22Rv1 (cell line): ENCODE measurements around the gene USP20.

Experiments
- H3K27ac ChIP-seq: fragments of 450-650 bp; 2 replicates; pipeline ENCODE4 v1.5.1; 2017
- ZFX ChIP-seq: fragments of 450-650 bp; IDR thresholded peaks from 2 replicates; pipeline ENCODE4 v1.6.1; 2017; ENCODE audit warnings: antibody characterized with exemption, borderline replicate concordance
- TF ChIP-seq, protein P1 (sequence below): fragments of 450-650 bp; IDR thresholded peaks from 2 replicates; pipeline ENCODE4 v1.5.1; 2017; ENCODE audit warnings: mild to moderate bottlenecking

The USP20 gene

DNA sequence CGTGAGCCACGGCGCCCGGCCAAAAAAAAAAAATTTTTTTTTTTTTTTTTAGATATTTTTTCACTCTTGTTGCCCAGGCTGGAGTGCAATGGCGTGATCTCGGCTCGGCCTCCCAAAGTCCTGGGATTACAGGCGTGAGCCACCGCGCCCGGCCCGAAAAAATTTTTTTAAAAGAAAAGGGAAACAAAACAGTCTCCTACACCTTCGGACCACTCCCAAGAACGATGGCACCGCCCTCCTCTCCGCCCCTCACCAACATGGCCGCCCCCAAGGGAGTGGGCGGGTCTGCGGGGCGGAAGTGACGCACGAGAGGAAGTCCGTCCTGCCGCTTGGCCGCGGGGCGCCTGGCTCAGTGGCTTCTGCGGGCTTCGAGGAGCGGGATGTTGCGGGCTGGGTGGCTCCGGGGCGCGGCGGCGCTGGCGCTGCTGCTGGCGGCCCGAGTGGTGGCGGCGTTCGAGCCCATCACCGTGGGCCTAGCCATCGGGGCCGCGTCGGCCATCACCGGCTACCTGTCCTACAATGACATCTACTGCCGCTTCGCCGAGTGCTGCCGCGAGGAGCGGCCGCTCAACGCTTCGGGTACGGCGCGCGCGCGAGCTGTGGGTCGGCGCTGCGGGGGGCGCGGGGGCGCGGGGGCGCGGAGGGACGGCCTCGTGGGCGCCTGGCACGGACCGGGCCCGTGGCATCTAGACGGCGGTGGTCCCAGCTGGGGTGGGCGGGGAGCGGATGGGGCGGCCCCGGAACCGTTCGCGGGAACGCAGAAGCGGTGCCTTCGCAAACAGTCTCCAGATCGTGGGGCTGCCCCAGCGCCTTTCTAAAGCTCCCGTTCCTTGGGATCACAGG is 32.2 kb upstream of the USP20 start, which contains the start of gene TOR1B:
Gene TOR1B, plus strand, starts transcription at position 352 of the 843 bp plus-strand sequence. Its CDS starts 29 bp downstream, at position 381.
- H3K27ac ChIP-seq = peak within 1 kb of the TSS; percentile 63

DNA sequence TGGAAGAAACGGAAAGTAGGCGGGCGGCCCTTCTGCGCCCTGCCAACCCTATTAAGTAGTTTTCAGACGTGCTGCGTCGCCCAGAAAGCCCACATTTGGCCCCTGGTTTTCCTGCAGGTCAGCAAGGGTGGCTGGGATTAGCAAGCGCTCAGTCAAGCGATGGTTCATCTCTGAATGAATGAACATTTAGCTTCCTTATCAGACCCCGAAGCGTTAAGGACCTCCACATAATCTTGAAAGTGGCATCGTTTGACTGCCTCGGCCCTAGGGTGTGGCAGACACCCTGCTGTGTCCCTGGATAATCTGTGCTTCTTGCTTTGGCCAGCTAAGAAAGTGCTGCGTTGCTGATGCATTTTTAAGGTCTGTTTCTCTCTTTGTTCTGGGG is 31.6 kb upstream of the USP20 start:
- peak overlapping the region; percentile 63 for H3K27ac ChIP-seq
- no peak for TF ChIP-seq ZFX
- TF ChIP-seq, protein P1, sequence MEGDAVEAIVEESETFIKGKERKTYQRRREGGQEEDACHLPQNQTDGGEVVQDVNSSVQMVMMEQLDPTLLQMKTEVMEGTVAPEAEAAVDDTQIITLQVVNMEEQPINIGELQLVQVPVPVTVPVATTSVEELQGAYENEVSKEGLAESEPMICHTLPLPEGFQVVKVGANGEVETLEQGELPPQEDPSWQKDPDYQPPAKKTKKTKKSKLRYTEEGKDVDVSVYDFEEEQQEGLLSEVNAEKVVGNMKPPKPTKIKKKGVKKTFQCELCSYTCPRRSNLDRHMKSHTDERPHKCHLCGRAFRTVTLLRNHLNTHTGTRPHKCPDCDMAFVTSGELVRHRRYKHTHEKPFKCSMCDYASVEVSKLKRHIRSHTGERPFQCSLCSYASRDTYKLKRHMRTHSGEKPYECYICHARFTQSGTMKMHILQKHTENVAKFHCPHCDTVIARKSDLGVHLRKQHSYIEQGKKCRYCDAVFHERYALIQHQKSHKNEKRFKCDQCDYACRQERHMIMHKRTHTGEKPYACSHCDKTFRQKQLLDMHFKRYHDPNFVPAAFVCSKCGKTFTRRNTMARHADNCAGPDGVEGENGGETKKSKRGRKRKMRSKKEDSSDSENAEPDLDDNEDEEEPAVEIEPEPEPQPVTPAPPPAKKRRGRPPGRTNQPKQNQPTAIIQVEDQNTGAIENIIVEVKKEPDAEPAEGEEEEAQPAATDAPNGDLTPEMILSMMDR = no peak

More for the DNA sequence above, 32.2 kb upstream of the USP20 start, which contains the start of gene TOR1B:
- no peak for TF ChIP-seq ZFX
- TF ChIP-seq, protein P1 = no peak

DNA sequence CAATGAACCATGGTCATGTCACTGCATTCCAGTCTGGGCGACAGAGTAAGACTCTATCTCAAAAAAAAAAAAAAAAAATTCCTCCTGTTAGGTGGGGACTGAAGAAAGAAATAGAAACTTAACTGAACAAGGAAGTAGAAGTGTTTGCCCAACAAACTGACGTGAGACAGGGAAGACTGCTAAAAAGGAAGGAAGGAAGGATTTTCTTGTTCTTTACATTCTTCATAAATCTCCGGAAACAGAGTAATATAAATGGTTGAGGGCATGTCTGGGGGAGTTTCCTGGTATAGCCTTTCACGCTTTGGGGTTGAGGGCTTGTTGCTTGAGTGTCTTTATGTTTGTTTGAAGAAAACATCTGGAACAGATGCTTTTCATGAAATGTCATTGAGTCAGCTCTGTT is 29.2 kb upstream of the USP20 start:
- no peak for TF ChIP-seq ZFX
- TF ChIP-seq, protein P1 = no peak
- H3K27ac ChIP-seq = peak overlapping the region; percentile 1; the same call in 1 of the 2 replicates

DNA sequence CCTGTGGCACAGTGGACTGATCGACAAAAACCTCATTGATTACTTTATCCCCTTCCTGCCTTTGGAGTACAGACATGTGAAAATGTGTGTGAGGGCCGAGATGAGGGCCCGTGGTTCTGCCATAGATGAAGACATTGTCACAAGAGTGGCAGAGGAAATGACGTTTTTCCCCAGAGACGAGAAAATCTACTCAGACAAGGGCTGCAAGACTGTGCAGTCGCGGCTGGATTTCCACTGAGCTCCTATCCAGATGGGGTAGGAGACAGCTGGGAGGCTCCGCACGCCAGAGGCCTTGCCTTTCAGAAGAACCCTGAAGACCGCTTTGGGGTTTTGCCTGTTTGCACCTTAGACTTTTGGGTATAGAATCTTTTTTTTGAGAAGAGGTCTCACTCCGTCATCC is 25.9 kb upstream of the USP20 start:
- peak overlapping the region; percentile 95 for H3K27ac ChIP-seq
- TF ChIP-seq, protein P1 = no peak
- TF ChIP-seq ZFX = no peak

DNA sequence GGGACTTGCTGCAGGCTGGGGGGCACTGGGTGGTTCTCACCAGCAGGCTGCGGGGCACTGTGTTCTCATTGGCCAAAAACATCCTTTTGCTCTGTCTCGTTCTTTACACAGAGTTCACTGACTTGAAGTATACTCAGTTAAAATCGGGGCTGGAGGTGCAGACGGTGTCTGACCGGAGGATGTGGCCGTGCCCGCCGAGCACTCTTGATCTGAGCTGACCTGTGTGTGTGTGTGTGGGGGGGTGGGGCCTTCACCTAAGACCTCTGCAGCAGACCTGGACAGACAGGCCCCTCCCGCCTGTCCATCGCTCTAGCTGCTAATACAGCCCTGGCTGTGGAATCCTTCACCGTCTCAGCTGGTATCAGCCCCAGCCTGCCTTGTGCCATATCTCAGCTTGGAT is 25.1 kb upstream of the USP20 start:
- no peak for TF ChIP-seq ZFX
- TF ChIP-seq, protein P1 = no peak
- peak overlapping the region; percentile 95 for H3K27ac ChIP-seq

DNA sequence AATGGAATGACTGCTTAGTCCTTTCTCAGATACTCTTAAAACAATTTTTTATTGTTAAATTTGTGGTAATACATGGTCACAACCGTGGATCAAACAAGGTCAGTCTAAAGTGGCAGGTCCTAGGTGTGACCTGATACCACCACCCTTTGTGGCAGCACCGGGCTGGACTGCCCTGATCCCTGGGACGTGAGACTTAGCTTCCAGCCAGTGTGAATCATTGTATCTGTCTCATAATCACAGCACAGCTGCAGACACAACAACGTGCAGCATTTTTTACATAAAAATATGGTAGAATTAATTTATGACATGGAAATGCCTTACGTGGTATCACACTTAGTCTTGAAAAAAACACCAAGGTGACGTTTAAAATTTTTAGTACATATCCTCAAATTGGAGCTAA is 24.5 kb upstream of the USP20 start:
- TF ChIP-seq, protein P1 = no peak
- no peak for TF ChIP-seq ZFX
- peak overlapping the region; percentile 95 for H3K27ac ChIP-seq

DNA sequence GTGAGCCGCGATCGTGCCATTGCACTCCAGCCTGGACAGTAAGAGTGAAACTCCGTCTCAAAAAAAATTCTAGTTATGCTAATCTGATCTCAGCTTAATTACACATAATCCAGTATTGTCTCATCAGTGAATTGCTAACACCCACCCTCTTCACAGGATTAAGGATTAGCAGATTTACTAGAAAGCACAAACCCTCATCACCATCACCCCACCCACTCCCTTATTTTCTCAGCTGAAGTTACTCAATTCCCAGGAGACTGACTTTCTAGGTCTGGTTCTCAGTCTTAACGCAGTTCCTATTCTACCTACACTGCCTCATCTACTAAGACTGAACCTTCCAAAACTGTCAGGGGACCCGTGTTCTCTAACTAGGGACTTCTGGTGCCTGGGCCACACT is 23.3 kb upstream of the USP20 start:
- H3K27ac ChIP-seq = peak overlapping the region; percentile 95
- TF ChIP-seq ZFX = no peak
- TF ChIP-seq, protein P1 = no peak
